ENCODE data around the gene ACSS1.

GRCh38 chr20:24962182-24962492 lies 95.8 kb downstream of the ACSS1 start:
- no peak for TF ChIP-seq CTCF (IDR thresholded peaks at IDR 0.05)
- no peak for TF ChIP-seq POLR2A (IDR thresholded peaks at IDR 0.05)
